Vagina (tissue), 2 donors: ENCODE results near the gene LRRC18.

Source experiments
- POLR2AphosphoS5 ChIP-seq, 2 donors: sonication (generic); formaldehyde crosslinking; IDR thresholded peaks; one replicate each; pipeline ENCODE4 v1.9.0; 2017; ENCODE audit warnings: antibody characterized with exemption in 2 of 2, mild to moderate bottlenecking in 2 of 2, low read depth in 1 of 2; ENCODE audit not compliant: insufficient read depth in 1 of 2
- TF ChIP-seq, protein P1 (sequence below), 3 experiments: fragments of 450-650 bp in 2 of 3; fragments of 200-600 bp in 1 of 3; sonication (generic) in 1 of 3; IDR thresholded peaks; one replicate each; pipeline ENCODE4 v1.5.1; 2017 to 2019; ENCODE audit warnings: antibody characterized with exemption in 3 of 3, mild to moderate bottlenecking in 2 of 3, moderate library complexity in 2 of 3

DNA sequence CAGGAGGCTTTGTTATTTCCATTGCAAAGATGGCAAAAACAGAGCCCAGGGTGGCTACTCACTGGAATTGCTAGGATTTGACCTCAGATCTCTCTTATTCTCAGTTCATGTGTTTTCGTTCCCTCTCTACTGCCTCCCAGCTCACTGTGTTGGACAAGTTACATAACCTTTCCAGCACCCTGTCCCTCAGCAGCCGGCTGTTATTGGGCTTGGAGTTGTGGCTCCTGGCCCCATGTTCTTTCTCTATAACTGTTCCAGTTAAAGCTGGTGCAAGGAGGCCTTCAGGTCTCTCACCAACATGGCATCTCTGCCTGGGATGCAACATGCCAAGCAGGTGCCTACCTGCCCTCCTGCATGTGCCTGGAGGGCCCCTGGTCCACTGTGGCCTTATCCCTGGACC is 56.8 kb downstream of the LRRC18 start:
- TF ChIP-seq POLR2AphosphoS5 (IDR thresholded peaks at IDR 0.05; ENCODE audit: insufficient read depth in 1 of 2, low read depth in 1 of 2), result no peak
- TF ChIP-seq, protein P1, sequence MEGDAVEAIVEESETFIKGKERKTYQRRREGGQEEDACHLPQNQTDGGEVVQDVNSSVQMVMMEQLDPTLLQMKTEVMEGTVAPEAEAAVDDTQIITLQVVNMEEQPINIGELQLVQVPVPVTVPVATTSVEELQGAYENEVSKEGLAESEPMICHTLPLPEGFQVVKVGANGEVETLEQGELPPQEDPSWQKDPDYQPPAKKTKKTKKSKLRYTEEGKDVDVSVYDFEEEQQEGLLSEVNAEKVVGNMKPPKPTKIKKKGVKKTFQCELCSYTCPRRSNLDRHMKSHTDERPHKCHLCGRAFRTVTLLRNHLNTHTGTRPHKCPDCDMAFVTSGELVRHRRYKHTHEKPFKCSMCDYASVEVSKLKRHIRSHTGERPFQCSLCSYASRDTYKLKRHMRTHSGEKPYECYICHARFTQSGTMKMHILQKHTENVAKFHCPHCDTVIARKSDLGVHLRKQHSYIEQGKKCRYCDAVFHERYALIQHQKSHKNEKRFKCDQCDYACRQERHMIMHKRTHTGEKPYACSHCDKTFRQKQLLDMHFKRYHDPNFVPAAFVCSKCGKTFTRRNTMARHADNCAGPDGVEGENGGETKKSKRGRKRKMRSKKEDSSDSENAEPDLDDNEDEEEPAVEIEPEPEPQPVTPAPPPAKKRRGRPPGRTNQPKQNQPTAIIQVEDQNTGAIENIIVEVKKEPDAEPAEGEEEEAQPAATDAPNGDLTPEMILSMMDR (IDR thresholded peaks at IDR 0.05), result no peak
